GM18517 (cell line): ENCODE data around the gene NUDT1.

Experiments
- ATAC-seq: cut with Tn5 transposase; IDR thresholded peaks from one replicate; pipeline ENCODE4 v1.9.1; 2021; ENCODE audit warnings: mild to moderate bottlenecking, moderate library complexity; ENCODE audit not compliant: unreplicated experiment

NUDT1 gene

GRCh38 chr7:2204446-2204845 is 37.6 kb upstream of the NUDT1 start:
- ATAC-seq: no peak

- no peak for ATAC-seq
Measured at GRCh38 chr7:2205036-2205780, 36.8 kb upstream of the NUDT1 start.

GRCh38 chr7:2208712-2209111 is 33.3 kb upstream of the NUDT1 start:
- no peak for ATAC-seq

- ATAC-seq: peak; percentile 42
Measured at GRCh38 chr7:2209146-2209960, 32.7 kb upstream of the NUDT1 start.

- ATAC-seq: no peak
Measured at GRCh38 chr7:2209961-2210323, 32.1 kb upstream of the NUDT1 start.

- ATAC-seq: no peak
Measured at GRCh38 chr7:2210551-2211258, 31.3 kb upstream of the NUDT1 start.

GRCh38 chr7:2211259-2211880 is 30.7 kb upstream of the NUDT1 start:
- ATAC-seq: no peak

GRCh38 chr7:2211926-2212325 is 30.1 kb upstream of the NUDT1 start:
- no peak for ATAC-seq

GRCh38 chr7:2212906-2213305 is 29.1 kb upstream of the NUDT1 start:
- no peak for ATAC-seq

GRCh38 chr7:2213551-2214215 is 28.3 kb upstream of the NUDT1 start:
- ATAC-seq: no peak

- ATAC-seq: no peak
Measured at GRCh38 chr7:2214636-2215035, 27.4 kb upstream of the NUDT1 start.

GRCh38 chr7:2215851-2216250 is 26.2 kb upstream of the NUDT1 start:
- ATAC-seq: no peak

GRCh38 chr7:2217206-2217605 is 24.8 kb upstream of the NUDT1 start:
- ATAC-seq: no peak

- no peak for ATAC-seq
Measured at GRCh38 chr7:2217716-2218443, 24.1 kb upstream of the NUDT1 start.

- no peak for ATAC-seq
Measured at GRCh38 chr7:2218444-2218785, 23.6 kb upstream of the NUDT1 start.

GRCh38 chr7:2219136-2219535 is 22.9 kb upstream of the NUDT1 start:
- ATAC-seq: no peak

GRCh38 chr7:2219606-2220005 is 22.4 kb upstream of the NUDT1 start:
- ATAC-seq: no peak

GRCh38 chr7:2220030-2220429 is 22.0 kb upstream of the NUDT1 start:
- ATAC-seq: no peak

GRCh38 chr7:2220506-2220905 is 21.5 kb upstream of the NUDT1 start:
- ATAC-seq: no peak

- no peak for ATAC-seq
Measured at GRCh38 chr7:2220954-2221353, 21.1 kb upstream of the NUDT1 start.
